Activated T-helper 1 cell treated with anti-CD3 and anti-CD28 coated beads, Interleukin-12 subunit alpha, Interleukin-12 subunit beta, Interleukin-2, Interleukin-4 antibody, amounts not matched to agents 30 ng/mL and 10 ng/mL and 1 ng/mL, durations not matched to agents 14 hours and 24 hours and 36 hours (primary cell): ENCODE data around the gene B3GNT3. TPM values are rescaled to one million over a fixed set of nuclear protein-coding genes. Genes with fewer than 3 reads are reported as not detected.

Experiments
- DNase-seq: peaks from one replicate; pipeline ENCODE4 v3.0.0; 2021; ENCODE audit warnings: low spot score
- H3K27ac Mint-ChIP-seq: one replicate; pipeline ENCODE4 v1.8.0; 2021; ENCODE audit warnings: mild to moderate bottlenecking, mixed read lengths
- H3K27me3 Mint-ChIP-seq: one replicate; pipeline ENCODE4 v1.8.0; 2022; ENCODE audit warnings: mild to moderate bottlenecking, moderate library complexity, mixed read lengths; ENCODE audit not compliant: insufficient read depth
- H3K36me3 Mint-ChIP-seq: one replicate; pipeline ENCODE4 v1.8.0; 2021; ENCODE audit warnings: low read depth, mixed read lengths
- H3K4me1 Mint-ChIP-seq: one replicate; pipeline ENCODE4 v1.8.0; 2021; ENCODE audit warnings: low read depth, mixed read lengths
- H3K4me3 Mint-ChIP-seq: one replicate; pipeline ENCODE4 v1.8.0; 2021; ENCODE audit warnings: mild to moderate bottlenecking, moderate library complexity, mixed read lengths
- H3K9me3 Mint-ChIP-seq: one replicate; pipeline ENCODE4 v1.8.0; 2021; ENCODE audit warnings: mixed read lengths
- intact Hi-C: fragments of 100-400 bp; cut with micrococcal nuclease; formaldehyde crosslinking; loops from one replicate; pipeline ENCODE4 v1.15.1; 2024
- total RNA-seq: library from RNA; stranded (reverse); gene quantifications from 2 replicates; pipeline ENCODE4 v1.2.3, GENCODE V29; 2022

Gene B3GNT3
- total RNA-seq = not detected in 2 replicates

- Mint-ChIP-seq H3K27me3 (peaks cover 17% of the 10 kb centered on the region), H3K4me3 (peak within 1 kb of the TSS; percentile 42), H3K27ac (peak within 1 kb of the TSS; percentile 63), H3K9me3 (no peaks in the 10 kb centered on the region), H3K36me3 (no peaks in the 10 kb centered on the region), H3K4me1 (peaks cover 40% of the 10 kb centered on the region)
- DNase-seq = no peak
- intact Hi-C loops = loop anchor here (5.0 kb wide), 1 partner anchor 62 kb away; the partner anchor contains the start of gene RPL18A
Measured at GRCh38 chr19:17794731-17795494, at the start of gene B3GNT3. B3GNT3 (plus strand) TSS chr19:17795138; CDS start chr19:17807808, 12,670 bp downstream.

- no peaks in the 10 kb centered on the region for H3K9me3 Mint-ChIP-seq
- DNase-seq = peak; percentile 93
- H3K4me1 Mint-ChIP-seq = peaks cover 49% of the 10 kb centered on the region
- H3K4me3 Mint-ChIP-seq = peak overlapping the region; percentile 97
- no peaks in the 10 kb centered on the region for H3K27me3 Mint-ChIP-seq
- peak overlapping the region; percentile 71 for H3K27ac Mint-ChIP-seq
- H3K36me3 Mint-ChIP-seq = peaks cover 10% of the 10 kb centered on the region
- intact Hi-C loops = loop anchor here (1.0 kb wide), 6 partner anchors 28 to 344 kb away; partner anchors contain the start of genes COLGALT1, MAP1S and PGLS
Measured at GRCh38 chr19:17747205-17748098, 47.5 kb upstream of the B3GNT3 start.

GRCh38 chr19:17748884-17749638 is 45.9 kb upstream of the B3GNT3 start:
- Mint-ChIP-seq H3K36me3 (peaks cover 12% of the 10 kb centered on the region), H3K27me3 (no peaks in the 10 kb centered on the region), H3K27ac (peak overlapping the region; percentile 99), H3K4me3 (peak overlapping the region; percentile 97), H3K9me3 (no peaks in the 10 kb centered on the region), H3K4me1 (peaks cover 49% of the 10 kb centered on the region)
- intact Hi-C loops = no loop called here
- DNase-seq = no peak

GRCh38 chr19:17749912-17750317 is 45.0 kb upstream of the B3GNT3 start:
- DNase-seq = no peak
- intact Hi-C loops = loop anchor here (5.0 kb wide), 2 partner anchors 143 to 213 kb away; no protein-coding TSS in a partner anchor
- peak overlapping the region; percentile 97 for H3K4me3 Mint-ChIP-seq
- H3K27ac Mint-ChIP-seq = peak overlapping the region; percentile 99
- H3K4me1 Mint-ChIP-seq = peaks cover 56% of the 10 kb centered on the region
- no peaks in the 10 kb centered on the region for H3K27me3 Mint-ChIP-seq
- H3K36me3 Mint-ChIP-seq = peaks cover 20% of the 10 kb centered on the region
- H3K9me3 Mint-ChIP-seq = no peaks in the 10 kb centered on the region

- Mint-ChIP-seq H3K9me3 (no peaks in the 10 kb centered on the region), H3K4me1 (peaks cover 69% of the 10 kb centered on the region), H3K36me3 (peaks cover 30% of the 10 kb centered on the region), H3K27ac (peak within 1 kb of the TSS; percentile 99), H3K27me3 (no peaks in the 10 kb centered on the region), H3K4me3 (peak within 1 kb of the TSS; percentile 97)
- DNase-seq = peak; percentile 81
- intact Hi-C loops = loop anchor here (1.0 to 5.0 kb wide), 3 partner anchors 32 to 214 kb away; partner anchors contain the start of gene MAP1S
Measured at GRCh38 chr19:17751103-17751911, 43.6 kb upstream of the B3GNT3 start, which contains the start of gene FCHO1. FCHO1 (plus strand) TSS chr19:17751477; CDS start chr19:17755165, 3,688 bp downstream.

GRCh38 chr19:17751912-17752273 is 43.0 kb upstream of the B3GNT3 start:
- Mint-ChIP-seq H3K4me3 (peak overlapping the region; percentile 97), H3K27me3 (no peaks in the 10 kb centered on the region), H3K9me3 (no peaks in the 10 kb centered on the region), H3K27ac (peak overlapping the region; percentile 99), H3K4me1 (peaks cover 68% of the 10 kb centered on the region), H3K36me3 (peaks cover 34% of the 10 kb centered on the region)
- DNase-seq = no peak
- intact Hi-C loops = loop anchor here (1.0 to 5.0 kb wide), 3 partner anchors 33 to 215 kb away; partner anchors contain the start of gene MAP1S

GRCh38 chr19:17752865-17753639 is 41.9 kb upstream of the B3GNT3 start:
- Mint-ChIP-seq H3K36me3 (peaks cover 39% of the 10 kb centered on the region), H3K27me3 (no peaks in the 10 kb centered on the region), H3K27ac (no peak overlapping the region), H3K9me3 (no peaks in the 10 kb centered on the region), H3K4me3 (no peak overlapping the region), H3K4me1 (peaks cover 64% of the 10 kb centered on the region)
- DNase-seq = no peak
- intact Hi-C loops = loop anchor here (5.0 kb wide), 2 partner anchors 146 to 216 kb away; no protein-coding TSS in a partner anchor

GRCh38 chr19:17753976-17754375 is 41.0 kb upstream of the B3GNT3 start:
- peaks cover 64% of the 10 kb centered on the region for H3K4me1 Mint-ChIP-seq
- peak overlapping the region; percentile 7 for H3K4me3 Mint-ChIP-seq
- H3K27ac Mint-ChIP-seq = no peak overlapping the region
- H3K36me3 Mint-ChIP-seq = peaks cover 42% of the 10 kb centered on the region
- intact Hi-C loops = loop anchor here (5.0 kb wide), 2 partner anchors 147 to 217 kb away; no protein-coding TSS in a partner anchor
- no peak for DNase-seq
- H3K9me3 Mint-ChIP-seq = no peaks in the 10 kb centered on the region
- H3K27me3 Mint-ChIP-seq = no peaks in the 10 kb centered on the region

GRCh38 chr19:17754634-17755442 is 40.1 kb upstream of the B3GNT3 start:
- intact Hi-C loops = loop anchor here (5.0 kb wide), 2 partner anchors 148 to 218 kb away; no protein-coding TSS in a partner anchor
- no peak for DNase-seq
- H3K27ac Mint-ChIP-seq = peak overlapping the region; percentile 77
- H3K9me3 Mint-ChIP-seq = no peaks in the 10 kb centered on the region
- H3K4me1 Mint-ChIP-seq = peaks cover 56% of the 10 kb centered on the region
- peaks cover 42% of the 10 kb centered on the region for H3K36me3 Mint-ChIP-seq
- H3K4me3 Mint-ChIP-seq = peak overlapping the region; percentile 48
- H3K27me3 Mint-ChIP-seq = no peaks in the 10 kb centered on the region

GRCh38 chr19:17755443-17755890 is 39.5 kb upstream of the B3GNT3 start:
- H3K27me3 Mint-ChIP-seq = no peaks in the 10 kb centered on the region
- H3K36me3 Mint-ChIP-seq = peaks cover 48% of the 10 kb centered on the region
- intact Hi-C loops = no loop called here
- no peak overlapping the region for H3K4me3 Mint-ChIP-seq
- peaks cover 49% of the 10 kb centered on the region for H3K4me1 Mint-ChIP-seq
- no peaks in the 10 kb centered on the region for H3K9me3 Mint-ChIP-seq
- DNase-seq = no peak
- H3K27ac Mint-ChIP-seq = peak overlapping the region; percentile 26
